Measurements from ENCODE around the gene ARAF. TPM values are rescaled to one million over a fixed set of nuclear protein-coding genes. Genes with fewer than 3 reads are reported as not detected.

The ARAF gene
- polyA plus RNA-seq, 3 donors, result 49.7 to 105 (median 68.6) TPM

DNA sequence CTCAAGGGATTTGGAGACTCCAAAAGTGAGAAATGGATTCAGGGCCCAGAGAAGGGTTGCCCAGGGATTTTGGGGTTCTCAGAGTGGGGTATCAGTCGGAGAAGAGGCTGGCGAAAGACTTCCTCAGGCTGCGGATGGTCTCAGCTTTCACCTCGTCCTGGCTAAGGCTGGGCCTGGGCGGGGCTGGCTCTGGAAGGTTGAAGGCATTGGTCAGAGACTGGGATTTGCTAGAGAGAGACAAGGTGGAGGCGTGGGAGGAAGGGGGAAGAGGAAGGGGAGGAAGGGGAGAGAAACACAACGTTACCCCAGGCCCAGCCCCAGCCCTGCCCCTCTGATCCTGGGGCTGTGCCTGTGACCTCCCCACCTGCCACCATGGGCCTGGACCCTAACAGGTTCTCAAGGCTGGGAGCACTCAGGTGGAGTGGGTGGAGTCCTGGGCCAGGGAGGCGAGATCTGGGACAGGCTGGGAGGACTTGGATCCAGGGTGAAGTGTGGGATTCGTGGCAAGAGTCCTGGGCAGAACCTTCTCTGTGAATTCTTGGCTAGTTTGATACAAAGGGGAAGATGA is 11.9 kb downstream of the ARAF start:
- no peak for DNase-seq
- peaks cover 33 to 42% of the 10 kb centered on the region in 2 donors for H3K36me3 ChIP-seq (replicated peaks in 1 of 2; ENCODE audit: control insufficient read depth in 1 of 2, insufficient read depth in 2 of 2, low read length in 2 of 2)
- WGBS (ENCODE audit: insufficient coverage), result no CpG with 5 or more reads among the region's 9 CpGs
- no peak overlapping the region for H3K4me2 ChIP-seq (replicated peaks; ENCODE audit: extremely low read depth, low read length, poor library complexity, severe bottlenecking)
- peaks cover 18 to 39% of the 10 kb centered on the region in 2 donors for H3K4me1 ChIP-seq (ENCODE audit: control insufficient read depth in 1 of 2, insufficient read depth in 2 of 2, low read length in 2 of 2)
- TF ChIP-seq, protein P1, sequence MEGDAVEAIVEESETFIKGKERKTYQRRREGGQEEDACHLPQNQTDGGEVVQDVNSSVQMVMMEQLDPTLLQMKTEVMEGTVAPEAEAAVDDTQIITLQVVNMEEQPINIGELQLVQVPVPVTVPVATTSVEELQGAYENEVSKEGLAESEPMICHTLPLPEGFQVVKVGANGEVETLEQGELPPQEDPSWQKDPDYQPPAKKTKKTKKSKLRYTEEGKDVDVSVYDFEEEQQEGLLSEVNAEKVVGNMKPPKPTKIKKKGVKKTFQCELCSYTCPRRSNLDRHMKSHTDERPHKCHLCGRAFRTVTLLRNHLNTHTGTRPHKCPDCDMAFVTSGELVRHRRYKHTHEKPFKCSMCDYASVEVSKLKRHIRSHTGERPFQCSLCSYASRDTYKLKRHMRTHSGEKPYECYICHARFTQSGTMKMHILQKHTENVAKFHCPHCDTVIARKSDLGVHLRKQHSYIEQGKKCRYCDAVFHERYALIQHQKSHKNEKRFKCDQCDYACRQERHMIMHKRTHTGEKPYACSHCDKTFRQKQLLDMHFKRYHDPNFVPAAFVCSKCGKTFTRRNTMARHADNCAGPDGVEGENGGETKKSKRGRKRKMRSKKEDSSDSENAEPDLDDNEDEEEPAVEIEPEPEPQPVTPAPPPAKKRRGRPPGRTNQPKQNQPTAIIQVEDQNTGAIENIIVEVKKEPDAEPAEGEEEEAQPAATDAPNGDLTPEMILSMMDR (IDR thresholded peaks at IDR 0.05), result no peak
- intact Hi-C loops (cut with micrococcal nuclease), result no loop called here
- H3K4me3 ChIP-seq (replicated peaks in 1 of 3; ENCODE audit: low read depth in 2 of 3, low read length in 3 of 3), result peak overlapping the region in 1 of 3 experiments; percentile 56
- Mint-ChIP-seq H3K4me3 (peak overlapping the region; percentile 46 to 74), H3K36me3 (peaks cover 43 to 47% of the 10 kb centered on the region in 2 donors), H3K27ac (peak overlapping the region in 5 of 7 donors; percentile 3 to 80 (median 29)), H3K27me3 (ENCODE audit: low read depth in 3 of 3) (peaks cover 11 to 23% (median 22%) of the 10 kb centered on the region in 3 donors), H3K4me1 (peaks cover 25% of the 10 kb centered on the region), H3K9me3 (peaks cover 0 to 10% (median 5%) of the 10 kb centered on the region in 7 donors)
- peaks cover 0 to 13% of the 10 kb centered on the region in 2 donors for H3K27me3 ChIP-seq (ENCODE audit: control insufficient read depth in 2 of 2, insufficient read depth in 2 of 2, low read length in 2 of 2)
- no peak overlapping the region for H3K9ac ChIP-seq (ENCODE audit: insufficient read depth, low read length, poor library complexity, severe bottlenecking)
- H3K27ac ChIP-seq (ENCODE audit: low read depth in 1 of 2, low read length in 2 of 2), result no peak overlapping the region
- no peaks in the 10 kb centered on the region for H4K20me1 ChIP-seq (ENCODE audit: insufficient read depth, low read length)
- H2AFZ ChIP-seq (ENCODE audit: insufficient read depth, low read depth, low read length, poor library complexity, severe bottlenecking), result no peak overlapping the region
- no peaks in the 10 kb centered on the region for H3K9me3 ChIP-seq (replicated peaks in 1 of 2; ENCODE audit: control insufficient read depth in 1 of 2, insufficient read depth in 1 of 2, low read length in 2 of 2)
- H3K79me2 ChIP-seq (ENCODE audit: insufficient read depth, low read length), result no peaks in the 10 kb centered on the region

DNA sequence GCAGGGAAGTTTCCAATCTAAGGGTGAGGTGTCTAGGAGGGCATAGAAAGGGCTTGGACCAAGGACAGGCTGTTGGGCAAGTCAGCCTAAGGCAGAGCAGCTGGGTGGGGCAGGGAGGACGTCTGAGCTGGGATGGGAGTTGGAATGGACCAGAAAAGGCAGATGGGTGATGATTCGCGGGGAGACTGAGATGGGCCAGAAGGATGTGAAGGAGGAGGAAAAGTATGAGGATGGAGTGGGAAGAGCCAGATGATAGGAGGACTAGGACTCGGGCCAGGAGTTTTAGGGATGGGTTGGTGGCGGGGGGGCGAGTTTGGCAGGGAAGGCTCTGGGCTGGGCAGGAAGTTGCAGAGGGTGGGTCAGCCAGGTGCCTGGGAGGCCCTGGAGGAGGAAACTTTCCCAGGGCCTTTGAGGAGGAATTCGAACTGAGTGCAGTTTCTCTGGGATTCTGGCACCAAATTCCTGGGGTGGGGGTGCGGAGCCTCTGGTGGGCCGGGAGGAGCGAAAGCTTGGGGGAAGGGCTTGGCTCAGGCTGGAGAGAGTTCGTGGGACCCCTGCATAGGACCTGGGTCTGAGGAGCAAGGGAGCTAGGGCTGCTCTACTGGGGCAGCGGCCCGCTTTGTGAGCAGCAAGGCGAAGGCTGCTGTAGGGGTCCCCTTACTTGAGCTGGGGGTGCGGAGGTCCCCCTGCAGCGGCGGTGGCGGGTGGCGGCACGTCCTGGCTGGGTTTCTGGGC is 12.5 kb downstream of the ARAF start:
- peaks cover 0 to 13% of the 10 kb centered on the region in 2 donors for H3K27me3 ChIP-seq (ENCODE audit: control insufficient read depth in 2 of 2, insufficient read depth in 2 of 2, low read length in 2 of 2)
- H3K79me2 ChIP-seq (ENCODE audit: insufficient read depth, low read length), result no peaks in the 10 kb centered on the region
- TF ChIP-seq, protein P1 (IDR thresholded peaks at IDR 0.05), result no peak
- no peak for DNase-seq
- peak overlapping the region in 1 of 3 experiments; percentile 56 for H3K4me3 ChIP-seq (replicated peaks in 1 of 3; ENCODE audit: low read depth in 2 of 3, low read length in 3 of 3)
- peaks cover 28 to 36% of the 10 kb centered on the region in 2 donors for H3K36me3 ChIP-seq (replicated peaks in 1 of 2; ENCODE audit: control insufficient read depth in 1 of 2, insufficient read depth in 2 of 2, low read length in 2 of 2)
- H3K9ac ChIP-seq (ENCODE audit: insufficient read depth, low read length, poor library complexity, severe bottlenecking), result no peak overlapping the region
- H3K27ac ChIP-seq (ENCODE audit: low read depth in 1 of 2, low read length in 2 of 2), result no peak overlapping the region
- H3K9me3 ChIP-seq (replicated peaks in 1 of 2; ENCODE audit: control insufficient read depth in 1 of 2, insufficient read depth in 1 of 2, low read length in 2 of 2), result no peaks in the 10 kb centered on the region
- 72% methylated on average over 15 of the region's 20 CpGs for WGBS (ENCODE audit: insufficient coverage)
- intact Hi-C loops (cut with micrococcal nuclease), result no loop called here
- peaks cover 38 to 40% of the 10 kb centered on the region in 2 donors for H3K36me3 Mint-ChIP-seq
- H3K4me1 ChIP-seq (ENCODE audit: control insufficient read depth in 1 of 2, insufficient read depth in 2 of 2, low read length in 2 of 2), result peaks cover 24 to 45% of the 10 kb centered on the region in 2 donors
- peak overlapping the region; percentile 61 for H3K4me2 ChIP-seq (replicated peaks; ENCODE audit: extremely low read depth, low read length, poor library complexity, severe bottlenecking)
- peak overlapping the region; percentile 3 to 82 (median 29) for H3K27ac Mint-ChIP-seq
- peaks cover 0 to 10% (median 5%) of the 10 kb centered on the region in 7 donors for H3K9me3 Mint-ChIP-seq
- H3K4me1 Mint-ChIP-seq, result peaks cover 31% of the 10 kb centered on the region
- peaks cover 11 to 23% (median 22%) of the 10 kb centered on the region in 3 donors for H3K27me3 Mint-ChIP-seq (ENCODE audit: low read depth in 3 of 3)
- no peak overlapping the region for H2AFZ ChIP-seq (ENCODE audit: insufficient read depth, low read depth, low read length, poor library complexity, severe bottlenecking)
- H3K4me3 Mint-ChIP-seq, result peak overlapping the region; percentile 67 to 74
- no peaks in the 10 kb centered on the region for H4K20me1 ChIP-seq (ENCODE audit: insufficient read depth, low read length)

All from CD14-positive monocyte (primary cell).